Tibial artery (tissue), 4 donors: Measurements from ENCODE around the gene SH3D19.

ENCODE experiments used
- DNase-seq, 2 donors: peaks; one replicate each; pipeline ENCODE4 v3.0.0-alpha.2; 2019
- H3K27ac ChIP-seq, 2 donors: fragments of 200-600 bp; sonication (generic) in 1 of 2; 1 replicate in 1 of 2; 2 replicates in 1 of 2; pipeline ENCODE4 v1.5.1; 2018 to 2019; ENCODE audit warnings: mild to moderate bottlenecking in 1 of 2
- H3K27me3 ChIP-seq, 2 donors: fragments of 200-600 bp; sonication (generic) in 1 of 2; one replicate each; pipeline versions ENCODE4 v1.5.1 to v1.6.0; 2016 to 2019
- H3K36me3 ChIP-seq, 3 donors: fragments of 200-600 bp; sonication (generic) in 2 of 3; one replicate each; pipeline ENCODE4 v1.5.1; 2016 to 2019; ENCODE audit warnings: mild to moderate bottlenecking in 2 of 3
- H3K4me1 ChIP-seq, 4 donors: fragments of 200-600 bp; sonication (generic) in 2 of 4; 1 replicate in 3 of 4; 2 replicates in 1 of 4; pipeline ENCODE4 v1.5.1; 2016 to 2019
- H3K4me3 ChIP-seq, 2 donors: fragments of 200-600 bp; sonication (generic) in 1 of 2; 1 replicate in 1 of 2; 2 replicates in 1 of 2; pipeline ENCODE4 v1.5.1; 2018 to 2019; ENCODE audit warnings: mild to moderate bottlenecking in 2 of 2
- H3K9me3 ChIP-seq, 3 donors: fragments of 200-600 bp; sonication (generic) in 1 of 3; one replicate each; pipeline ENCODE4 v1.5.1; 2016 to 2019
- CTCF ChIP-seq, 2 experiments: fragments of 200-600 bp in 1 of 2; fragments of 450-650 bp in 1 of 2; IDR thresholded peaks; one replicate each; pipeline ENCODE4 v1.5.1; 2017 to 2019; ENCODE audit warnings: antibody characterized with exemption in 2 of 2, mild to moderate bottlenecking in 1 of 2, moderate library complexity in 1 of 2
- intact Hi-C: fragments of 100-400 bp; cut with DNase I; formaldehyde crosslinking; loops from one replicate; pipeline ENCODE4 v1.15.0; 2023; ENCODE audit warnings: low total_unique reads

The SH3D19 gene

GRCh38 chr4:151314010-151314355 is 11.4 kb downstream of the SH3D19 start:
- intact Hi-C loops: no loop called here
- Histone ChIP-seq H3K27me3 (no peaks in the 10 kb centered on the region), H3K9me3 (no peaks in the 10 kb centered on the region), H3K4me3 (no peak overlapping the region), H3K36me3 (no peaks in the 10 kb centered on the region), H3K4me1 (peaks cover 0 to 95% (median 40%) of the 10 kb centered on the region in 4 donors), H3K27ac (peak overlapping the region in 1 of 2 donors; percentile 60)
- TF ChIP-seq CTCF (IDR thresholded peaks at IDR 0.05): no peak
- no peak for DNase-seq

- Histone ChIP-seq H3K36me3 (no peaks in the 10 kb centered on the region), H3K4me1 (peaks cover 0 to 90% (median 38%) of the 10 kb centered on the region in 4 donors), H3K4me3 (no peak overlapping the region), H3K9me3 (no peaks in the 10 kb centered on the region), H3K27ac (peak overlapping the region in 1 of 2 donors; percentile 60), H3K27me3 (no peaks in the 10 kb centered on the region)
- intact Hi-C loops: no loop called here
- DNase-seq: no peak
- no peak for TF ChIP-seq CTCF (IDR thresholded peaks at IDR 0.05)
Observed at GRCh38 chr4:151313306-151314009, 11.9 kb downstream of the SH3D19 start.

- no peak for TF ChIP-seq CTCF (IDR thresholded peaks at IDR 0.05)
- no peak for DNase-seq
- Histone ChIP-seq H3K27me3 (no peaks in the 10 kb centered on the region), H3K36me3 (no peaks in the 10 kb centered on the region), H3K27ac (no peak overlapping the region), H3K4me3 (no peak overlapping the region), H3K9me3 (no peaks in the 10 kb centered on the region), H3K4me1 (peaks cover 0 to 63% (median 29%) of the 10 kb centered on the region in 4 donors)
- intact Hi-C loops: no loop called here
Observed at GRCh38 chr4:151310124-151310728, 15.2 kb downstream of the SH3D19 start.

GRCh38 chr4:151304755-151305154 is 20.6 kb downstream of the SH3D19 start:
- TF ChIP-seq CTCF (IDR thresholded peaks at IDR 0.05): no peak

GRCh38 chr4:151304226-151304625 is 21.2 kb downstream of the SH3D19 start:
- TF ChIP-seq CTCF (IDR thresholded peaks at IDR 0.05): no peak
- no peak overlapping the region for H3K4me3 ChIP-seq
- peak overlapping the region in 1 of 2 donors; percentile 23 for H3K27ac ChIP-seq
- DNase-seq: no peak
- H3K27me3 ChIP-seq: no peaks in the 10 kb centered on the region
- H3K36me3 ChIP-seq: no peaks in the 10 kb centered on the region
- peaks cover 0 to 41% (median 9%) of the 10 kb centered on the region in 4 donors for H3K4me1 ChIP-seq
- no peaks in the 10 kb centered on the region for H3K9me3 ChIP-seq
- intact Hi-C loops: no loop called here

More at GRCh38 chr4:151304755-151305154, 20.6 kb downstream of the SH3D19 start:
- intact Hi-C loops: no loop called here
- Histone ChIP-seq H3K4me1 (peaks cover 0 to 46% (median 11%) of the 10 kb centered on the region in 4 donors), H3K9me3 (no peaks in the 10 kb centered on the region), H3K27ac (peak overlapping the region in 1 of 2 donors; percentile 23), H3K4me3 (no peak overlapping the region), H3K36me3 (no peaks in the 10 kb centered on the region), H3K27me3 (no peaks in the 10 kb centered on the region)
- DNase-seq: no peak
